ENCODE data around the gene SDSL.

DNA sequence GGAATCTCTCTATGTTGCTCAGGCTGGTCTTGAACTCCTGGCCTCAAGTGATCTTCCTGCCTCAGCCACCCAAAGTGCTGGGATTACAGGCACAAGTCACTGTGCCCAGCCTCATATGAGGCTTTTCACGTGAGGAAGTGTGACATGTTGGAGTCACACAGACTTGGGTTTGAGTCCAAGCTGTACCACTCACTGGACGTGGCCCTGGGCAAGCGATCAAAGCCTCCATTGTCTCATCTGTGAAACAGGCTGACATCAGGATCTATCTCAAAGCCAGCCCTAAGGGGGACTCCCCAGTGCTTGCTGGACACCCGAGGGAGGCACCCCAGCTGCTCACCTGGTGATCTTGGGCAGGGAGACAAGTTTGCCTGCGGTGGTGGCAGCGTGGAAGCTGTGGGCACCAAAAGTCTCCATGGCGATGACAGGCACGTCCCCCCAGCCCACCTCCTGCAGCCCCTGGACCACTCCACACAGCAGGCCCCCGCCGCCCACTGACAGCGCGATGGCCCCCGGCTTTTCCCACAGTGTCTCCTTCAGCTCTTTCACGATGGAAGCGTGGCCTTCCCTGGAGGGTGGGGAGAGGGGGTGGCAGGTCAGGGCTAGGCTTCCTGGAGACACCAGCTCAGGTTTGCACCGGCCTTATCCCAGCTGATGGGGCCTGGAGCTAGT lies 25.2 kb upstream of the SDSL start:
- TF ChIP-seq, protein P1, sequence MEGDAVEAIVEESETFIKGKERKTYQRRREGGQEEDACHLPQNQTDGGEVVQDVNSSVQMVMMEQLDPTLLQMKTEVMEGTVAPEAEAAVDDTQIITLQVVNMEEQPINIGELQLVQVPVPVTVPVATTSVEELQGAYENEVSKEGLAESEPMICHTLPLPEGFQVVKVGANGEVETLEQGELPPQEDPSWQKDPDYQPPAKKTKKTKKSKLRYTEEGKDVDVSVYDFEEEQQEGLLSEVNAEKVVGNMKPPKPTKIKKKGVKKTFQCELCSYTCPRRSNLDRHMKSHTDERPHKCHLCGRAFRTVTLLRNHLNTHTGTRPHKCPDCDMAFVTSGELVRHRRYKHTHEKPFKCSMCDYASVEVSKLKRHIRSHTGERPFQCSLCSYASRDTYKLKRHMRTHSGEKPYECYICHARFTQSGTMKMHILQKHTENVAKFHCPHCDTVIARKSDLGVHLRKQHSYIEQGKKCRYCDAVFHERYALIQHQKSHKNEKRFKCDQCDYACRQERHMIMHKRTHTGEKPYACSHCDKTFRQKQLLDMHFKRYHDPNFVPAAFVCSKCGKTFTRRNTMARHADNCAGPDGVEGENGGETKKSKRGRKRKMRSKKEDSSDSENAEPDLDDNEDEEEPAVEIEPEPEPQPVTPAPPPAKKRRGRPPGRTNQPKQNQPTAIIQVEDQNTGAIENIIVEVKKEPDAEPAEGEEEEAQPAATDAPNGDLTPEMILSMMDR (IDR thresholded peaks at IDR 0.05): no peak
- no peak for TF ChIP-seq POLR2A (IDR thresholded peaks at IDR 0.05)
